Activated naive CD8-positive, alpha-beta T cell treated with anti-CD3 and anti-CD28 coated beads, Interleukin-2, amount 50 U/mL, for 24 hours (primary cell): ENCODE data around the gene UBE2L5.
A peak's percentile ranks its signal among the peaks of the same experiment; 100 is the strongest.
"Not testable (repeated sequence)": the region's sequence is repeated elsewhere in the genome, so short reads cannot be mapped to it uniquely, and the experiment has no call there.

Experiments
- ATAC-seq: fragments of 150-1000 bp; cut with Tn5 transposase; one replicate; pipeline ENCODE4 v1.10.0; 2021
- DNase-seq: peaks from one replicate; pipeline ENCODE4 v3.0.0; 2021
- H3K27ac Mint-ChIP-seq: one replicate; pipeline ENCODE4 v1.8.0; 2021; ENCODE audit warnings: mild to moderate bottlenecking, mixed read lengths
- H3K27me3 Mint-ChIP-seq: one replicate; pipeline ENCODE4 v1.8.0; 2021; ENCODE audit warnings: mixed read lengths
- H3K36me3 Mint-ChIP-seq: one replicate; pipeline ENCODE4 v1.8.0; 2021; ENCODE audit warnings: low read depth, mixed read lengths
- H3K4me1 Mint-ChIP-seq: one replicate; pipeline ENCODE4 v1.8.0; 2021; ENCODE audit warnings: mixed read lengths
- H3K4me3 Mint-ChIP-seq: one replicate; pipeline ENCODE4 v1.8.0; 2021; ENCODE audit warnings: mild to moderate bottlenecking, moderate library complexity, mixed read lengths
- H3K9me3 Mint-ChIP-seq: one replicate; pipeline ENCODE4 v1.8.0; 2021; ENCODE audit warnings: mixed read lengths

Gene UBE2L5

DNA sequence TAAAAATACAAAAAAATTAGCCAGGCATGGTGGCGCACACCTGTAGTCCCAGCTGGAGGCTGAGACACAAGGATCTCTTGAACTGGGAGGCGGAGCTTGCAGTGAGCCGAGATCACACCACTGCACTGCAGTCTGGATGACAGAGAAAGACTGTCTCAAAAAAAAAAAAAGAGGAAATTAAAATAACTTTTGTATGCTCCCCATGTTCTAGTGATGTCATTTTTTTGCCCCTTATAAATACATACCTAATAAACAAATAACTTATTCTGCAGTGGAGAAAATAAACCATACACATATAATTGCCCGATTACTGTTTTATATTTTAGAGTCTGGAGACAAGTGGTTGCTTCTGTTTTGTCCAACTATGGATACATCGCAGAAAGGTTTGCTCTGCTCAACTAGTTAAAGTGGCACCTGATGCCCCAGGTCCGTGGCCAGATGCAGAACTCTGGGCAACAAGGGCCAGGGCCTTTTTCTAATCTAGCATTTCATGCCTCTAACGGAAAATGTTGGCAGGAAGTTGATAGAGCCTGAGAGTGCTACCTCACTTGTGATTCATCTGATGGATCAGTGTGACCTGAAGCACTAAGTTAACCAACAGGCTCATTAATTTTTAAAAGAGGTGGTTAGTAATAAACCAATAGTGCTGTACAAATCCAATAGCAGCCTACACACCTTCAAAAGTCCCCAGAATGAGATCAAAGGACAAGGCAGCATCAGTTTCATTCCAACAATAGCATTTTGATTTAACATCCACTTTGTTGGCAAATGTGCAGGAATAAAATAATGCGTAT is 18.8 kb downstream of the UBE2L5 start:
- Mint-ChIP-seq H3K4me3 (no peak overlapping the region), H3K27me3 (peaks cover 7% of the 10 kb centered on the region), H3K4me1 (peaks cover 15% of the 10 kb centered on the region), H3K9me3 (no peaks in the 10 kb centered on the region), H3K36me3 (no peaks in the 10 kb centered on the region), H3K27ac (no peak overlapping the region)
- DNase-seq: no peak
- peak; percentile 78 for ATAC-seq

DNA sequence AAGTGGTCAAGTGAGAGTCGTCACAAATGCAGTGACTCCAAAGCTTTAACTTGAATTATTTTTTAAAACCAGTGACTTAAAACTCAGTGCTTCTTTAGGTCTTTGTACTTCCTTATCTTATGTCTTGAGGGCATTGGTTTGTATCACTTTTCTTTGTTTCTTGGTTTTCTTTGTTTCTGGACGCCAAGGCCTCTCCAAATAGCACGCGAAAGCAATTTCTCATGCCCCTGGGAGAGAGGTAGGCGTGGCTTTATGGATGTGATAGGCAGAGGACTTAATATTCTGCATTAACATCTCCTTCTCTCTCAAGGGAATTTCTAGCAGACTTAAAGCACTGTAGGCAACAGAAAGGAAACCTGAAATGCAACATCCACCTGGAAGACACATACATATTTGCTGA is 20.6 kb downstream of the UBE2L5 start:
- Mint-ChIP-seq H3K9me3 (no peaks in the 10 kb centered on the region), H3K4me3 (no peak overlapping the region), H3K36me3 (no peaks in the 10 kb centered on the region), H3K27ac (no peak overlapping the region), H3K27me3 (peaks cover 11% of the 10 kb centered on the region), H3K4me1 (peaks cover 20% of the 10 kb centered on the region)
- ATAC-seq (no peak), DNase-seq (no peak)

DNA sequence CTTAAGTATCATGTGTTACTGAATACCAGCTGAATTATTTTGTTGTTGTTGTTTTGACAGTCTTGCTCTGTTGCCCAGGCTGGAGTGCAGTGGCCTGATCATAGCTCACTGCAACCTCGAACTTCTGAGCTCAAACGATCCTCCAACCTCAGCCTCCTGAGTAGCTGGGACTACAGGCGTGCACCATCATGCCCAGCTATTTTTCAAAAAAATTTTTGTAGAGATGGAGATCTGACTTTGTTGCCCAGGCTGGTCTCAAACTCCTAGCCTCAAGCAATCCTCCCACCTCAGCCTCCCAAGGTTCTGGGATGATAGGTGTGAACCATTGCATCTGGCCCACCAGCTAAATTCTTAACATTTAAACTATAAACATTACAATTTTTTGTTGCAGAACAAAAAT is 21.2 kb downstream of the UBE2L5 start:
- not testable (repeated sequence) for H3K4me3 Mint-ChIP-seq, ATAC-seq, H3K36me3 Mint-ChIP-seq, H3K9me3 Mint-ChIP-seq, H3K27ac Mint-ChIP-seq, DNase-seq
- peaks cover 11% of the 10 kb centered on the region for H3K27me3 Mint-ChIP-seq
- peaks cover 20% of the 10 kb centered on the region for H3K4me1 Mint-ChIP-seq

DNA sequence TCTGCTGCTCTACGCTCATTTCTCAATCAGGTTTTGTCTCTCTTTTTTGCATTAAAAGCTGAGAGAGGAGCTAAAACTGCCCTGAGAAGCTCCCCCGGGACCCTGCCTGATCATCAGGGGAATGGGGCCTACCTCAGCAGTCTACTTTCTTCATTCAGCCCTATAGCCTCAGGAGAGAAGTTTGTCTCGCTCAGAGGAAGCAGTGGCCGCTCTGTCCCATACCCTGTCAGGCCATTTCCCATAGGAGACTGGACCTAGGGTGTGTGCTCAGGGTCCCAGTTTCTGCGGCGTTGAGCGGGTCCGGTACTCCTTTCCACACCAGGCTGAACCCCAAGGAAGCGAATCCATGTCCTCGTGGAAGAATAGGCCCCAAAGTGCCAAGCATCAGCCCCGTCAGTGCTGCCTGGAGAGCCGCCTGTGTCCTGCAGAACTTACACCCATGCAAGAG is 21.7 kb downstream of the UBE2L5 start:
- Mint-ChIP-seq H3K36me3 (no peaks in the 10 kb centered on the region), H3K9me3 (no peaks in the 10 kb centered on the region), H3K27me3 (peaks cover 11% of the 10 kb centered on the region), H3K4me1 (peaks cover 20% of the 10 kb centered on the region), H3K4me3 (no peak overlapping the region), H3K27ac (no peak overlapping the region)
- DNase-seq (no peak), ATAC-seq (no peak)

DNA sequence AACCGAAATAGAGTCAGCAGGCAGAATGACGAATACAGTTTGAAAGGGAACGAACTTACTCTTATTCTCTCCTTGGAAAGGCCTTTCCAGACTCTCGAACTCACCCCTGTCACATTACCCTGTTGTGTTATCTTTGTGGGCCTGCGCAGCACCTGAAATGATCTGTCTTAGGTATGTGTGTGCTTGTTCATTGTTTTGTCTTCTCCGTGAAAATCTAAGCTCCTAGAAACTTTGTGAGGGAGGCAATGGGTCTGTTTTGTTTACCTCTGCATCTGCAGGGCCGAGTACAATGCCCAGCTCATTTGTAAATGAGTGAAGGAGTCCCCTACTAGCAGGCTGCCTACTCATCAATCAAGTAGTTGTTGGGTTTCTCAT is 23.8 kb downstream of the UBE2L5 start:
- Mint-ChIP-seq H3K4me3 (peak overlapping the region; percentile 50), H3K4me1 (peaks cover 17% of the 10 kb centered on the region)
- ATAC-seq: no peak

DNA sequence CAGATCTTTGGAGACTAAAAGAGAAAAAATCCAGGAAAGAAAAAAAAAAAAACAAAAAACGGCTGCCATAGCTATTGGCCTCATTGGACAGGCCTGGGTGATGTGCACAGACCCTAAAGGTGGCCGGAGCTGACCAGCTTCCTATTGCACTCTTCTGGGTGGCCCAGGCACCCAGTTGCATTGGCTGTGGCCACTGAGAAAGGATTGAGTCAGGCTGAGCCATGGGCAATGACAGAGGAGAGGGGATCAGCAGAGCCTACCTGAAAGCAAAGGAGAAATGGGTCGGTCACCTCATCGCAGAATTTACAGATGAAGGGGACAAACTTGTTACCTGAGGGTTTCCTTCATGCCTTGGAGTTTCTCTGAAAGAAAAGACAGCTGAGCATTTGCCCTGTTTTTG is 26.1 kb downstream of the UBE2L5 start:
- H3K4me3 Mint-ChIP-seq: no peak overlapping the region
- ATAC-seq: no peak
- DNase-seq: no peak
- H3K9me3 Mint-ChIP-seq: no peaks in the 10 kb centered on the region
- no peaks in the 10 kb centered on the region for H3K36me3 Mint-ChIP-seq
- peaks cover 11% of the 10 kb centered on the region for H3K4me1 Mint-ChIP-seq
- no peak overlapping the region for H3K27ac Mint-ChIP-seq
- H3K27me3 Mint-ChIP-seq: peaks cover 11% of the 10 kb centered on the region

More for the DNA sequence above, 23.8 kb downstream of the UBE2L5 start:
- H3K27me3 Mint-ChIP-seq: peaks cover 11% of the 10 kb centered on the region
- no peak for DNase-seq
- peak overlapping the region; percentile 46 for H3K27ac Mint-ChIP-seq
- no peaks in the 10 kb centered on the region for H3K9me3 Mint-ChIP-seq
- no peaks in the 10 kb centered on the region for H3K36me3 Mint-ChIP-seq

DNA sequence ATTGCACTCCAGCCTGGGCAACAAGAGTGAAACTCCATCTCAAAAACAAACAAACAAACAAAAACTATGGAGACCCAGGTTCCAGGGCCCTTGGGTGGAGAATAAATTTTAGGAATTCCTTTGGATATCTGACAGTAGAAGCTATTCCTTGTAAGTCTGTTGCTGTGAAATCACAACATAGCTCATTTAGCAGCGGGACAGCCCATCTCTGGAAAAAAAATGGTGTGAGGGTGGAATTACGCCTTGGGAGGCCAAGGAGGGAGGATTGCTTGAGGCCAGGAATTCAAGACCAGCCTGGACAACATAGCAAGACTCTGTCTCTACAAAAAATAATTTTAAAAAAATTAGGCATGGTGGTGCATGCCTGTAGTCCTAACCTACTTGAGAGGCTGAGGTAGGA is 27.8 kb downstream of the UBE2L5 start:
- no peak overlapping the region for H3K4me3 Mint-ChIP-seq
- ATAC-seq (no peak), DNase-seq (no peak)
- H3K9me3 Mint-ChIP-seq: no peaks in the 10 kb centered on the region
- H3K27me3 Mint-ChIP-seq: peaks cover 11% of the 10 kb centered on the region
- no peak overlapping the region for H3K27ac Mint-ChIP-seq
- H3K36me3 Mint-ChIP-seq: no peaks in the 10 kb centered on the region
- H3K4me1 Mint-ChIP-seq: peaks cover 10% of the 10 kb centered on the region

DNA sequence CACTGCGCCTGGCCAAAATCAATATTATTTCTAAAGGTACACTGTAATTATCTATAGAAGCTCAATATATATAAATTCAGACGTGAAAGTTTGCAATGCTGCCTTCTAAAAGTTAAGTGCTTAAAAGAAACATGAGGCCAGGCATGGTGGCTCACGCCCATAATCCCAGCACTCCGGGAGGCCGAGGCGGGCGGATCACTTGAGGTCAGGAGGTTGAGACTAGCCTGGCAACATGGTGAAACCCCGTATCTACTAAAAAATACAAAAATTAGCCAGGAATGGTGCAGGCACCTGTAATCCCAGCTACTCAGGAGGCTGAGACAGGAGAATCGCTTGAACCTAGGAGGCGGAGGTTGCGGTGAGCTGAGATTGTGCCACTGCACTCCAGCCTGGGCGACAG is 29.2 kb downstream of the UBE2L5 start:
- H3K27ac Mint-ChIP-seq, H3K9me3 Mint-ChIP-seq, H3K4me3 Mint-ChIP-seq, H3K36me3 Mint-ChIP-seq, H3K27me3 Mint-ChIP-seq, ATAC-seq, H3K4me1 Mint-ChIP-seq, DNase-seq: not testable (repeated sequence)

DNA sequence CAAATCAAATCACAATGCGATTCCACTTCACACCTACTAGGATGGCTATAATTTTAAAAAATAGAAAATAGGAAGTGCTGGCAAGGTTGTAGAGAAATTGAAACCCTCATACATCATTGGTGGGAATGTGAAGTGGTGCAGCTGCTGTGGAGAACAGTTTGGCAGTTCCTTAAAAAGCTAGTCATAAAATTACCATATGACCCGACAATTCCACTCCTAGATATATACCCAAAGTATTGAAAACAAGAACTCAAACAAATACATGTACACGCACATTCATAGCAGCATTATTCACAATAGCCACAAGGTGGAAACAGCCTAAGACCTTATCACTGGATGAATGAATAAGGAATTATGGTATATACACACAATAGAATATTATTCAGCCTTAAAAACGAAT is 31.4 kb downstream of the UBE2L5 start:
- DNase-seq (no peak), ATAC-seq (peak; percentile 29)
- H3K27ac Mint-ChIP-seq: no peak overlapping the region
- H3K36me3 Mint-ChIP-seq: peaks cover 8% of the 10 kb centered on the region
- H3K4me1 Mint-ChIP-seq: no peaks in the 10 kb centered on the region
- no peaks in the 10 kb centered on the region for H3K9me3 Mint-ChIP-seq
- no peaks in the 10 kb centered on the region for H3K27me3 Mint-ChIP-seq
- no peak overlapping the region for H3K4me3 Mint-ChIP-seq

DNA sequence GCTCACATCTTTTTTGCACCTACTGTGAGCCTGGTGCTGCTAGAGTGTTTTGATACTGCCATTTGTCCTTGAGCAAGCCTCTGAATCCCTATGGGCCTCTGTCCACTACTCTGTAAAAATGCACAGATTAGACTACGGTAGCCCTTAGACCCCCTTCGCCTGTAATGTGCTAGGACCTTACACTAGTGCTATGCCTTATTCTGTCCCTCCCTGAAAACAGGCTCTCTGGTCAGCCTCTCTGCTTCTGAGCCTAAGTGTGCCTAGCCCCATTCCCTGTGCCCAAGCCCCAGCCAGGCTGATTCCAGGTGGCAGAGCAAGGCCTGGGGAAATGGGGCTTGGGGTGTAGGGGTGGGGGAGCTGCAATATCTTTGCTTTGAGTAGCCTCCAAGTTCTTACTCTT is 32.7 kb downstream of the UBE2L5 start:
- ATAC-seq (no peak), DNase-seq (no peak)
- Mint-ChIP-seq H3K27ac (no peak overlapping the region), H3K4me1 (peaks cover 8% of the 10 kb centered on the region), H3K27me3 (no peaks in the 10 kb centered on the region), H3K36me3 (peaks cover 18% of the 10 kb centered on the region), H3K9me3 (no peaks in the 10 kb centered on the region), H3K4me3 (no peak overlapping the region)

DNA sequence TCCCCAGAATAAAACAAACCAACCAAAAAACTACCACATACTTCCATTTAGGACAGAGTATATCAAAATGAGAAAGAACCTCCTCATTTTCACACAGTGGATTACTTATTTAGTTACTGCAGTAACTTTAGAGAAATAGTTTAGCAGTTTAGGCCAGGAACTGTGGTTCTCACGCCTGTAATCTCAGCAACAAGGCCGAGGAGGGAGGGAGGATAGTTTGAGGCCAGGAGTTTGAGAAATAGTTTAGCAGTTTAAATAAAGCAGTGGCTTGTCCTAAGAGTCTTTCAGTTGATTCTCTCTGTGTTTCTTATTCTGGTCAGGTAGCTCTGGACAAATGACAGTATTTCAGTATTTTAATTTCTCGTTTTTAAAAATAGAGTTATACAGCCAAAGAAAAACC is 34.0 kb downstream of the UBE2L5 start:
- H3K27ac Mint-ChIP-seq: no peak overlapping the region
- no peaks in the 10 kb centered on the region for H3K9me3 Mint-ChIP-seq
- no peak overlapping the region for H3K4me3 Mint-ChIP-seq
- peaks cover 10% of the 10 kb centered on the region for H3K4me1 Mint-ChIP-seq
- H3K27me3 Mint-ChIP-seq: no peaks in the 10 kb centered on the region
- no peak for DNase-seq
- ATAC-seq: no peak
- peaks cover 20% of the 10 kb centered on the region for H3K36me3 Mint-ChIP-seq

DNA sequence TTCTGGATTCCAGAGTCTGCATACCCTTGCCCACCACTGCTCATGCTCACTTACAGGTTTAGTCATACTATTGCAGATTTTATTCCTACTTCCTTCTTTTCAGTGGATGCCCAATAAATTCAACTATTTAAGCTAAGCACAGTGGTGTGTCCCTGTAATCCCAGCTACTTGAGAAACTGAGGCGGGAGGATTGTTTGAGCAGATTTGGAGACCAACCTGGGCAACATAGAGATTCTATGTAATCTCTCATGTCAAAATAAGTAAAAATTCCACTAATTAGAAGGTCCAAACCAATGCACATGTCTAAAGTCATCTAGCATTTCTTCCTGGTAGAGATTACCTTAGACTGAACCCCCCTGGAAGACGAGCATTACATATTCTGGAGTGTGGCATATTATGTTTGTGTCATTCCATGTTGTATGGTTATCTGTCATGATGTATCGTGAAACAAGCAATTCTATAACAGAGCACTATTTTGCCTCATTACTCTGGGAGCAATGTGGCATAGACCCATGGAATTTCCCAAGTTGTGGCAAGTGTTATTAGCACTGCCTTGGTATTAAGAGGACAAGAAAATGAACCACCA is 35.1 kb downstream of the UBE2L5 start:
- Mint-ChIP-seq H3K4me3 (no peak overlapping the region), H3K27me3 (no peaks in the 10 kb centered on the region), H3K4me1 (peaks cover 21% of the 10 kb centered on the region), H3K27ac (no peak overlapping the region), H3K9me3 (no peaks in the 10 kb centered on the region), H3K36me3 (peaks cover 29% of the 10 kb centered on the region)
- DNase-seq: no peak
- ATAC-seq: no peak

DNA sequence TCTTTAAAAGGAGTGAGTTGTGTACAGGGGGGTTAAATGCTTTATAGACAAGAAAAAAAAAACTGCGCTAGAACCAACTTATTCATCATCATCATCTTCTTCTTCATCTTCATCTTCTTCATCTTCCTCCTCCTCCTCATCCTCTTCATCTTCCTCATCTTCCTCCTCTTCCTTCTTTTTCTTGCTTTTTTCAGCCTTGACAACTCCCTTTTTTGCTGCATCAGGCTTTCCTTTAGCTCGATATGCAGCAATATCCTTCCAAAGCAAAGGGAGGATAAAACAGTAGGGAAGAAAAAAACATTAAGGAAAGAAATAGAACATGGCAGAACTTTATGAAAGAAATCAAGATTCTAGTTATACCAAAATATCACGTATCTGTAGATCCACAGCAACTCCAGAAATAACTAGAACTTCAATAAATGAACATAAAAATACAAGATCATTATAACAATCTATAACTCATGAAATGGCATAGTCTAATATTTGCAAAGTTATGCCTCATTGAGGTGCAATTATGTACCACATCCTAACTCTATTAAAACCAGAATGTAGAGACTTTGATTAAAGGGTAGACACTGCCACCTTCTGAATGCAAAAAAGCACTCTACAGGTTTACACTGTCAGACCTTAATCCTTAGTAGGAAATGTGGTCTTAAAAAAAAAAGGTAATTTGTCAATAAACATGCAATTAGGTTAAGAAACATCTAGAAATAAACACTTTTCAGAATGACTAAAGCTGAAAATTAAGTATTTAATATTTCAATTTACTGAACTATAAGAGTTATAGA is 39.2 kb downstream of the UBE2L5 start:
- ATAC-seq, H3K9me3 Mint-ChIP-seq, H3K27me3 Mint-ChIP-seq, DNase-seq: not testable (repeated sequence)
- Mint-ChIP-seq H3K36me3 (peaks cover 49% of the 10 kb centered on the region), H3K4me1 (peaks cover 42% of the 10 kb centered on the region), H3K27ac (peak overlapping the region; percentile 24), H3K4me3 (peak overlapping the region; percentile 15)

DNA sequence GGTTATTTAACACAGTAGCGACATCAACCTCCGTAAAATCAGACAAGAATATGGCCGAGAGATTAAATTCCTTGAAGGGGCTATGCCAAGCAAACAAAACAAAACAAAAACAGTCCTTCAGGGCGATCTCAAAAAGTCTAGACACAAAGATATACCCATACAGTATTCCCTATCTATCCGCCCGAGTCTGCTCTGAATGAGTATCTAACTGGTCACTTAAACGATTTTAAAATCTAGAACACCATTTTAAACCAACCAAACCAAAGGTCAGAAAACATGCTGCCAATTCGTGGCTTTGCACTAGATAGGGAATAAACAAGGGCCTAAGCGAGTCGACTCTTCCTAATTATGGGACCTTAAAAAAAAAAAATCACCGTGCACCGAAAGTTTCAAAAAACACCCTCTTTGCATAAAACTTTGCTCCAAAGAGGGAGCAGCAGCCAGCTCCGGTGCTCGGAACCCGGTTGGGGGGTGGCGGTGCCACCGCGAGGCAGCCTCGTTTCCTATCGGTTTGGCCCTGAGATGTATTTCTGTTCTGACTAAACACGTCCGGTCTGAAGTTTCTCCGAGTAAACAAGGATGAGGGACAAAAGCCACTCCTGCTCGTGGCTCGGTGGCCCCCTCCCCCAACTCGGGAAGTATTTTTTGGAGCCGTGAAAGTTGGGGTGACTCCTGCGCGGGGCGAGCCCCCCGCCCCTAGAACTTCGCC is 41.6 kb downstream of the UBE2L5 start:
- peaks cover 38% of the 10 kb centered on the region for H3K36me3 Mint-ChIP-seq
- H3K27me3 Mint-ChIP-seq: peaks cover 5% of the 10 kb centered on the region
- H3K4me3 Mint-ChIP-seq: peak overlapping the region; percentile 96
- DNase-seq (peak; percentile 69), ATAC-seq (peak; percentile 11)
- peak overlapping the region; percentile 97 for H3K27ac Mint-ChIP-seq
- no peaks in the 10 kb centered on the region for H3K9me3 Mint-ChIP-seq
- H3K4me1 Mint-ChIP-seq: peaks cover 50% of the 10 kb centered on the region
